ENCODE data around the gene OR2Z1. TPM values are rescaled to one million over a fixed set of nuclear protein-coding genes. Genes with fewer than 3 reads are reported as not detected.

OR2Z1 gene, protein sequence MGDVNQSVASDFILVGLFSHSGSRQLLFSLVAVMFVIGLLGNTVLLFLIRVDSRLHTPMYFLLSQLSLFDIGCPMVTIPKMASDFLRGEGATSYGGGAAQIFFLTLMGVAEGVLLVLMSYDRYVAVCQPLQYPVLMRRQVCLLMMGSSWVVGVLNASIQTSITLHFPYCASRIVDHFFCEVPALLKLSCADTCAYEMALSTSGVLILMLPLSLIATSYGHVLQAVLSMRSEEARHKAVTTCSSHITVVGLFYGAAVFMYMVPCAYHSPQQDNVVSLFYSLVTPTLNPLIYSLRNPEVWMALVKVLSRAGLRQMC
- total RNA-seq (not detected), polyA plus RNA-seq (not detected)
- long read RNA-seq, donor 1: 0 reads
- long read RNA-seq, donor 2: 0 reads
- long read RNA-seq, donor 3: 0 reads
- long read RNA-seq, donor 4: 0 reads
- long read RNA-seq, donor 5: 0 reads

DNA sequence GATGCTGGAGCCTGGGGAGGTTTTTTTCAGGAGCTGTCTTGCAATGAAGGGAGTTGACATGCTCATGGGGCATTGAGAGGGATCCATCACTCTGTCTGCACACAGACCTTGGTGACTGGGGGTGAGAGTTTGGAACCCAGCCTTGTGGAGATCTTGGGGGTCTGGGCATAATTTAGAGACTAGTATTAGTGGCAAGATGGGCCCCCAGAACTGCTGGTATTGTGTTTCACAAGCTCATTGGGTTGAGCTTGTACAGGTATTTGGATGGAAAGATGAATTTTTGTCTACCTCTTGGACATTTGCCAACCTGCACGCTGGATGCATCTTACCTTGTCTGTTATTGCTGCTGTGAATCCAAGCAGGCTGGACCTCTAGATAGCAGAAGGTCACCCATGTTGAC lies at the start of gene OR2Z1:
Gene OR2Z1, plus strand, starts transcription at position 301 of the 400 bp plus-strand sequence. CDS start 9,395 bp downstream, outside the sequence.
- peaks cover 0 to 5% (median 0%) of the 10 kb centered on the region in 3 donors for H3K27me3 ChIP-seq (ENCODE audit: control insufficient read depth in 3 of 3, insufficient read depth in 3 of 3, low read length in 2 of 3)
- H3K9ac ChIP-seq (ENCODE audit: insufficient read depth in 1 of 2, low read length in 2 of 2): no peak within 1 kb of the TSS
- no peak within 1 kb of the TSS for H3K4me3 ChIP-seq
- no peak for DNase-seq
- H3K36me3 ChIP-seq (ENCODE audit: control insufficient read depth in 4 of 4, insufficient read depth in 4 of 4, low read length in 4 of 4): no peaks in the 10 kb centered on the region
- H3K9me3 ChIP-seq (ENCODE audit: control insufficient read depth in 4 of 4, insufficient read depth in 3 of 4, low read length in 3 of 4): peaks cover 0 to 9% (median 5%) of the 10 kb centered on the region in 4 donors
- no peak for ATAC-seq (ENCODE audit: insufficient read depth, low FRiP score)
- 61 to 74% methylated on average over 1 of the region's 1 CpG for WGBS, 2 donors
- no peaks in the 10 kb centered on the region for H3K4me1 ChIP-seq (ENCODE audit: control insufficient read depth in 5 of 5, insufficient read depth in 5 of 5, low read length in 5 of 5)
- TF ChIP-seq, protein P1, sequence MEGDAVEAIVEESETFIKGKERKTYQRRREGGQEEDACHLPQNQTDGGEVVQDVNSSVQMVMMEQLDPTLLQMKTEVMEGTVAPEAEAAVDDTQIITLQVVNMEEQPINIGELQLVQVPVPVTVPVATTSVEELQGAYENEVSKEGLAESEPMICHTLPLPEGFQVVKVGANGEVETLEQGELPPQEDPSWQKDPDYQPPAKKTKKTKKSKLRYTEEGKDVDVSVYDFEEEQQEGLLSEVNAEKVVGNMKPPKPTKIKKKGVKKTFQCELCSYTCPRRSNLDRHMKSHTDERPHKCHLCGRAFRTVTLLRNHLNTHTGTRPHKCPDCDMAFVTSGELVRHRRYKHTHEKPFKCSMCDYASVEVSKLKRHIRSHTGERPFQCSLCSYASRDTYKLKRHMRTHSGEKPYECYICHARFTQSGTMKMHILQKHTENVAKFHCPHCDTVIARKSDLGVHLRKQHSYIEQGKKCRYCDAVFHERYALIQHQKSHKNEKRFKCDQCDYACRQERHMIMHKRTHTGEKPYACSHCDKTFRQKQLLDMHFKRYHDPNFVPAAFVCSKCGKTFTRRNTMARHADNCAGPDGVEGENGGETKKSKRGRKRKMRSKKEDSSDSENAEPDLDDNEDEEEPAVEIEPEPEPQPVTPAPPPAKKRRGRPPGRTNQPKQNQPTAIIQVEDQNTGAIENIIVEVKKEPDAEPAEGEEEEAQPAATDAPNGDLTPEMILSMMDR (IDR thresholded peaks at IDR 0.05; ENCODE audit: control extremely low read depth, extremely low read depth): no peak
- no peak within 1 kb of the TSS for H3K27ac ChIP-seq (ENCODE audit: low read depth in 1 of 2, low read length in 1 of 2)

DNA sequence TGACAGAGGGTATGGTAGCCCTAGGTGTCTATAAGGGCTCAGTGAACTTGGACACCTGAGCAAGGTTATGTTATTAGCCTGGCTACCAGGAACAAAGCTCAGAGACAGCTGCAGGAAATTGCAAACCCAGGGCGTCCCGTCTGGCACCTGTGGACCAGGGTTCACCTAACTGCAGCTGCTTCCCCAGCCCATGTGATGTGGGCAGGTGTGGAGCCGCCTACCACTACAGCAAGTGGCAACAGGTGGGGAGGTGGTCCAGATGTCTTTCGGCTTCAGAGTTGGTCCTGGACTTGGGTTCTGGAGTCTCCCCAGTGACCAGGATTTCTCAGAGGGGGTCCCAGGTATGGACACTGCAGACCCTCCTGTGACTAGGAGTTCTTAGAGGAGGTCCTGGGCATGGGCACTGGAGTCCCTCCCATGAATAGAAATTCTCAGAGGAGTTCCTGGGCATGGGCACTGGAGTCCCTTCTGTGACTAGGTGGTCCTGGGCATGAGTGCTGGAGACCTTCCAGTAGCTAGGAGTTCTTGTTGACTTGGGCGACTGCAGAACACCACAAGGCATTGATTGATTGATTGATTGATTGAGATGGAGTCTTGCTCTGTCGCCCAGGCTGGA lies 48.0 kb upstream of the OR2Z1 start:
- no peak for ATAC-seq (ENCODE audit: insufficient read depth, low FRiP score)
- TF ChIP-seq, protein P1 (IDR thresholded peaks at IDR 0.05; ENCODE audit: control extremely low read depth, extremely low read depth): no peak
- no peaks in the 10 kb centered on the region for H3K36me3 ChIP-seq (ENCODE audit: control insufficient read depth in 4 of 4, insufficient read depth in 4 of 4, low read length in 4 of 4)

GRCh38 chr19:8675066-8675465 lies 46.4 kb upstream of the OR2Z1 start:
- WGBS, 2 donors: 89 to 90% methylated on average over 3 of the region's 3 CpGs

More for the DNA sequence above, 48.0 kb upstream of the OR2Z1 start:
- Histone ChIP-seq H3K9me3 (ENCODE audit: control insufficient read depth in 4 of 4, insufficient read depth in 3 of 4, low read length in 3 of 4) (peaks cover 0 to 7% (median 0%) of the 10 kb centered on the region in 4 donors), H3K4me3 (no peak overlapping the region), H3K27ac (ENCODE audit: low read depth in 1 of 2, low read length in 1 of 2) (no peak overlapping the region), H3K27me3 (ENCODE audit: control insufficient read depth in 3 of 3, insufficient read depth in 3 of 3, low read length in 2 of 3) (no peaks in the 10 kb centered on the region), H3K4me1 (ENCODE audit: control insufficient read depth in 5 of 5, insufficient read depth in 5 of 5, low read length in 5 of 5) (peaks cover 0 to 7% (median 0%) of the 10 kb centered on the region in 5 donors), H3K9ac (ENCODE audit: insufficient read depth in 1 of 2, low read length in 2 of 2) (no peak overlapping the region)
- DNase-seq: no peak
- 71 to 78% methylated on average over 6 of the region's 6 CpGs for WGBS, 2 donors

More at GRCh38 chr19:8675066-8675465, 46.4 kb upstream of the OR2Z1 start:
- H3K27ac ChIP-seq (ENCODE audit: low read depth in 1 of 2, low read length in 1 of 2): no peak overlapping the region
- no peak overlapping the region for H3K4me3 ChIP-seq
- H3K36me3 ChIP-seq (ENCODE audit: control insufficient read depth in 4 of 4, insufficient read depth in 4 of 4, low read length in 4 of 4): no peaks in the 10 kb centered on the region
- H3K9me3 ChIP-seq (ENCODE audit: control insufficient read depth in 4 of 4, insufficient read depth in 3 of 4, low read length in 3 of 4): peaks cover 0 to 9% (median 0%) of the 10 kb centered on the region in 4 donors
- no peak for ATAC-seq (ENCODE audit: insufficient read depth, low FRiP score)
- TF ChIP-seq, protein P1 (IDR thresholded peaks at IDR 0.05; ENCODE audit: control extremely low read depth, extremely low read depth): no peak
- no peak overlapping the region for H3K9ac ChIP-seq (ENCODE audit: insufficient read depth in 1 of 2, low read length in 2 of 2)
- DNase-seq: no peak
- peaks cover 0 to 7% (median 0%) of the 10 kb centered on the region in 5 donors for H3K4me1 ChIP-seq (ENCODE audit: control insufficient read depth in 5 of 5, insufficient read depth in 5 of 5, low read length in 5 of 5)
- H3K27me3 ChIP-seq (ENCODE audit: control insufficient read depth in 3 of 3, insufficient read depth in 3 of 3, low read length in 2 of 3): no peaks in the 10 kb centered on the region

Data from lung (tissue), 16 donors.